ENCODE results near the gene PHRF1. TPM values are rescaled to one million over a fixed set of nuclear protein-coding genes. Genes with fewer than 3 reads are reported as not detected.

Gene PHRF1
- total and polyA plus RNA-seq, 2 donors from 2014 or later = 7.5 to 30.9 TPM

- peaks cover 0 to 5% (median 0%) of the 10 kb centered on the region in 3 donors for H3K4me1 ChIP-seq (ENCODE audit: control insufficient read depth in 2 of 3, insufficient read depth in 2 of 3, low read depth in 1 of 3, low read length in 3 of 3)
- no peak for TF ChIP-seq CTCF (IDR thresholded peaks at IDR 0.05; ENCODE audit: borderline replicate concordance, extremely low read depth, insufficient read depth)
- H3K27me3 ChIP-seq (ENCODE audit: control insufficient read depth, insufficient read depth, low read length) = no peaks in the 10 kb centered on the region
- H3K9ac ChIP-seq (ENCODE audit: low read length in 3 of 3) = no peak overlapping the region
- no peak for DNase-seq
- no peaks in the 10 kb centered on the region for H3K9me3 ChIP-seq (ENCODE audit: control insufficient read depth in 2 of 3, insufficient read depth in 1 of 3, low read length in 3 of 3)
- intact Hi-C loops (cut with DNase I) = loop anchor here (10.0 kb wide), 1 partner anchor 173 kb away; no protein-coding TSS in a partner anchor
- H3K27ac ChIP-seq (ENCODE audit: low read depth in 2 of 2, low read length in 2 of 2) = no peak overlapping the region
- no peaks in the 10 kb centered on the region for H3K36me3 ChIP-seq (ENCODE audit: control insufficient read depth in 2 of 3, insufficient read depth in 3 of 3, low read length in 3 of 3)
- H3K4me3 ChIP-seq (ENCODE audit: low read length in 3 of 3) = no peak overlapping the region
- no peak for FAIRE-seq
These were observed 24.7 kb upstream of the PHRF1 start for GRCh38 chr11:551596-551995.

GRCh38 chr11:553083-553987, 22.9 kb upstream of the PHRF1 start:
- no peak overlapping the region for H3K27ac ChIP-seq (ENCODE audit: low read depth in 2 of 2, low read length in 2 of 2)
- no peak overlapping the region for H3K9ac ChIP-seq (ENCODE audit: low read length in 3 of 3)
- no peak for TF ChIP-seq CTCF (IDR thresholded peaks at IDR 0.05; ENCODE audit: borderline replicate concordance, extremely low read depth, insufficient read depth)
- no peak for FAIRE-seq
- H3K4me3 ChIP-seq (ENCODE audit: low read length in 3 of 3) = no peak overlapping the region
- H3K9me3 ChIP-seq (ENCODE audit: control insufficient read depth in 2 of 3, insufficient read depth in 1 of 3, low read length in 3 of 3) = no peaks in the 10 kb centered on the region
- peaks cover 0 to 5% (median 0%) of the 10 kb centered on the region in 3 donors for H3K4me1 ChIP-seq (ENCODE audit: control insufficient read depth in 2 of 3, insufficient read depth in 2 of 3, low read depth in 1 of 3, low read length in 3 of 3)
- peak in 1 of 5 donors; percentile 61 for DNase-seq
- no peaks in the 10 kb centered on the region for H3K36me3 ChIP-seq (ENCODE audit: control insufficient read depth in 2 of 3, insufficient read depth in 3 of 3, low read length in 3 of 3)
- intact Hi-C loops (cut with DNase I) = loop anchor here (10.0 kb wide), 1 partner anchor 171 kb away; no protein-coding TSS in a partner anchor
- no peaks in the 10 kb centered on the region for H3K27me3 ChIP-seq (ENCODE audit: control insufficient read depth, insufficient read depth, low read length)

- Histone ChIP-seq H3K4me3 (ENCODE audit: low read length in 3 of 3) (no peak overlapping the region), H3K4me1 (ENCODE audit: control insufficient read depth in 2 of 3, insufficient read depth in 2 of 3, low read depth in 1 of 3, low read length in 3 of 3) (peaks cover 0 to 7% (median 0%) of the 10 kb centered on the region in 3 donors), H3K27ac (ENCODE audit: low read depth in 2 of 2, low read length in 2 of 2) (no peak overlapping the region), H3K9ac (ENCODE audit: low read length in 3 of 3) (no peak overlapping the region), H3K9me3 (ENCODE audit: control insufficient read depth in 2 of 3, insufficient read depth in 1 of 3, low read length in 3 of 3) (no peaks in the 10 kb centered on the region), H3K27me3 (ENCODE audit: control insufficient read depth, insufficient read depth, low read length) (no peaks in the 10 kb centered on the region), H3K36me3 (ENCODE audit: control insufficient read depth in 2 of 3, insufficient read depth in 3 of 3, low read length in 3 of 3) (no peaks in the 10 kb centered on the region)
- intact Hi-C loops (cut with DNase I) = loop anchor here (10.0 kb wide), 1 partner anchor 171 kb away; no protein-coding TSS in a partner anchor
- no peak for FAIRE-seq
- DNase-seq = peak in 1 of 5 donors; percentile 74
- TF ChIP-seq CTCF (IDR thresholded peaks at IDR 0.05; ENCODE audit: borderline replicate concordance, extremely low read depth, insufficient read depth) = no peak
These were observed 22.3 kb upstream of the PHRF1 start for GRCh38 chr11:553988-554340.

All from kidney (tissue), 14 donors.